Measurements from ENCODE around the gene CCR8. TPM values are rescaled to one million over a fixed set of nuclear protein-coding genes. Genes with fewer than 3 reads are reported as not detected.

CCR8 gene
- polyA plus RNA-seq, 1 experiment, result not detected

- POLR2A ChIA-PET, result no interaction called here
- TF ChIP-seq CTCF (IDR thresholded peaks at IDR 0.05; ENCODE audit: low read depth, low read length), result no peak
- Histone ChIP-seq H3K9me3 (ENCODE audit: control insufficient read depth, insufficient read depth, low read length) (no peaks in the 10 kb centered on the region), H3K4me3 (ENCODE audit: low read depth, low read length) (no peak overlapping the region), H3K27ac (ENCODE audit: low read depth, low read length) (no peak overlapping the region), H3K27me3 (ENCODE audit: control insufficient read depth, insufficient read depth, low read length) (peaks cover 2% of the 10 kb centered on the region)
- DNase-seq (ENCODE audit: low read depth, low spot score), result no peak
- CTCF ChIA-PET, result interaction anchor here (6.7 to 11.8 kb wide), 2 partner anchors 8 to 158 kb away, joined by 49 to 446 read pairs; no protein-coding TSS in a partner anchor
These were observed 45.0 kb upstream of the CCR8 start for GRCh38 chr3:39284457-39284881.

GRCh38 chr3:39285332-39285731 is 44.2 kb upstream of the CCR8 start:
- POLR2A ChIA-PET, result no interaction called here
- Histone ChIP-seq H3K27ac (ENCODE audit: low read depth, low read length) (no peak overlapping the region), H3K27me3 (ENCODE audit: control insufficient read depth, insufficient read depth, low read length) (peaks cover 2% of the 10 kb centered on the region), H3K4me3 (ENCODE audit: low read depth, low read length) (no peak overlapping the region), H3K9me3 (ENCODE audit: control insufficient read depth, insufficient read depth, low read length) (no peaks in the 10 kb centered on the region)
- CTCF ChIA-PET, result interaction anchor here (0.6 to 11.8 kb wide), 3 partner anchors 90 to 158 kb away, joined by 3 to 446 read pairs (median 269); partner anchors contain the start of gene XIRP1
- no peak for TF ChIP-seq CTCF (IDR thresholded peaks at IDR 0.05; ENCODE audit: low read depth, low read length)
- no peak for DNase-seq (ENCODE audit: low read depth, low spot score)

DNA sequence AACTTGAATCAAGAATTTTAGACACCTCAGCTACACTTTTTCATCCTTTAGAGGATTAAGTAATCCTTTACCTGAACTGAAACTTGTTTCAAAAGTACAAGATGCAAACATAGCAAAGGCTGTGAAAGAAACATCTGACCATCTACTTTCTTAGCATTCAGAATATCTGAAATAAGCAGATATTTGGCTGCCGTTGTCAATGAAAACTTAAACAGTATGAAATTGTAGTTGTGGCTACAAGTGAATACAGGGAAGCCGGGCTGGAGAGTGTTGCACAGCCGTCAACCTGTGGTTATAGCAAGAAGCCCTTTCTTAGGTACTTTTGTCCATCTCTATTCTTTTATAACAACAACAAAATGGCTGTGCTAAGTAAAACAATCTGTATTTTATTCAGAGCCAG is 42.7 kb upstream of the CCR8 start:
- POLR2A ChIA-PET, result no interaction called here

DNA sequence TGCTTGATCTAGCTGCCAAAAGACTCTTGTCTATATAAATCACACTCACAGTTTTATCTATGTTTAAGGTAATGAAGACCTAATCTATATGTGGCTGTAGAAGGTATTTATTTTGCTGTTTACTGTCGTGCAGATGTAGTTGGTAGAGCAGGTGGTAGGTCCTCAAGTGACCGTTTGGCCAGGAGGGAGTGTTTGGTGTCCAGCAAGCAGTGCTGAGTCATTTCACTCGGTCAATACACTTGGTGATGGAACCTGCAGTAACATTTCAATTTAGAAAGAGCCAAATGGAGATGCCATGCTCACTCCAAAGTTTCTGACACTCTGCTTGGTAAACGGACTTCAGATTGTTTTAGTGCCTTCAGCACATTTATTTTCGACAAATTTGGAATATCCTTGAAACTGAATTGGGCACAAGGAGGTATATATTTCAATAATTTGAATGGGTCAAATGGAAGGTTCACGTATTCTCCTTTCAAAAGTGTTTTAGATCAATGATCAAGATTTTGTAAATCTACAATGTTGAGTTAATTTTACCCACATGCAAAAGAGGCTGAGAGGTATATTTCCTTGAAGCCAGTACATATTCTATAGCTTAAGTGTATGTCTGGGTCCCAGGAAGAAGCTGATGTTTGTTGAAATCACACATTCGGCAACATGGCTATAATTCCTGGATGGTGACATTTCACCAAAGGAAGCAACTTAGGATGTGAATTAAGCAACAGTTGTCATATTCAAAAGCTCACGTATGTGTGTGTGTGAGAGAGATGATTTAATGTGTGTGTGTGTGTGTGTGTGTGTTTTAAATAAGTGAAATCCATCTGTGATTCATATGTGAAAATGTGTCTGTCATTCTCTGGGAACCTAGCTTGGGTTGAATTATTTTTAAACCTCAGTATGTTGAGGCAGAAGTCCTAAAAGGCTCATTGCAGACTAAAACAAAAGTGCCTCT is 42.0 kb upstream of the CCR8 start:
- ChIA-PET CTCF (interaction anchor here (0.6 to 11.8 kb wide), 44 partner anchors 10 to 791 kb away, joined by 3 to 446 read pairs (median 5); partner anchors contain the start of genes CX3CR1, EXOG, GORASP1 and TTC21A), POLR2A (interaction anchor here (1.1 to 1.5 kb wide), 2 partner anchors 110 to 161 kb away, joined by 3 to 4 read pairs; no protein-coding TSS in a partner anchor)
- Histone ChIP-seq H3K4me3 (ENCODE audit: low read depth, low read length) (no peak overlapping the region), H3K27me3 (ENCODE audit: control insufficient read depth, insufficient read depth, low read length) (no peaks in the 10 kb centered on the region), H3K9me3 (ENCODE audit: control insufficient read depth, insufficient read depth, low read length) (no peaks in the 10 kb centered on the region), H3K27ac (ENCODE audit: low read depth, low read length) (no peak overlapping the region)
- no peak for DNase-seq (ENCODE audit: low read depth, low spot score)
- TF ChIP-seq CTCF (IDR thresholded peaks at IDR 0.05; ENCODE audit: low read depth, low read length), result no peak

More for the DNA sequence above, 42.7 kb upstream of the CCR8 start:
- no peaks in the 10 kb centered on the region for H3K9me3 ChIP-seq (ENCODE audit: control insufficient read depth, insufficient read depth, low read length)
- no peak for TF ChIP-seq CTCF (IDR thresholded peaks at IDR 0.05; ENCODE audit: low read depth, low read length)
- no peak overlapping the region for H3K4me3 ChIP-seq (ENCODE audit: low read depth, low read length)
- H3K27me3 ChIP-seq (ENCODE audit: control insufficient read depth, insufficient read depth, low read length), result no peaks in the 10 kb centered on the region
- CTCF ChIA-PET, result interaction anchor here (1.6 to 11.8 kb wide), 5 partner anchors 10 to 220 kb away, joined by 3 to 446 read pairs (median 47); partner anchors contain the start of genes CX3CR1 and XIRP1
- no peak overlapping the region for H3K27ac ChIP-seq (ENCODE audit: low read depth, low read length)
- DNase-seq (ENCODE audit: low read depth, low spot score), result no peak
